GM19025 (cell line): ENCODE data around the gene NPC1L1.
A peak's percentile ranks its signal among the peaks of the same experiment; 100 is the strongest.

Source experiments
- ATAC-seq: cut with Tn5 transposase; IDR thresholded peaks from one replicate; pipeline ENCODE4 v1.9.1; 2021; ENCODE audit warnings: mild to moderate bottlenecking, low read depth, moderate library complexity; ENCODE audit not compliant: unreplicated experiment

NPC1L1 gene

DNA sequence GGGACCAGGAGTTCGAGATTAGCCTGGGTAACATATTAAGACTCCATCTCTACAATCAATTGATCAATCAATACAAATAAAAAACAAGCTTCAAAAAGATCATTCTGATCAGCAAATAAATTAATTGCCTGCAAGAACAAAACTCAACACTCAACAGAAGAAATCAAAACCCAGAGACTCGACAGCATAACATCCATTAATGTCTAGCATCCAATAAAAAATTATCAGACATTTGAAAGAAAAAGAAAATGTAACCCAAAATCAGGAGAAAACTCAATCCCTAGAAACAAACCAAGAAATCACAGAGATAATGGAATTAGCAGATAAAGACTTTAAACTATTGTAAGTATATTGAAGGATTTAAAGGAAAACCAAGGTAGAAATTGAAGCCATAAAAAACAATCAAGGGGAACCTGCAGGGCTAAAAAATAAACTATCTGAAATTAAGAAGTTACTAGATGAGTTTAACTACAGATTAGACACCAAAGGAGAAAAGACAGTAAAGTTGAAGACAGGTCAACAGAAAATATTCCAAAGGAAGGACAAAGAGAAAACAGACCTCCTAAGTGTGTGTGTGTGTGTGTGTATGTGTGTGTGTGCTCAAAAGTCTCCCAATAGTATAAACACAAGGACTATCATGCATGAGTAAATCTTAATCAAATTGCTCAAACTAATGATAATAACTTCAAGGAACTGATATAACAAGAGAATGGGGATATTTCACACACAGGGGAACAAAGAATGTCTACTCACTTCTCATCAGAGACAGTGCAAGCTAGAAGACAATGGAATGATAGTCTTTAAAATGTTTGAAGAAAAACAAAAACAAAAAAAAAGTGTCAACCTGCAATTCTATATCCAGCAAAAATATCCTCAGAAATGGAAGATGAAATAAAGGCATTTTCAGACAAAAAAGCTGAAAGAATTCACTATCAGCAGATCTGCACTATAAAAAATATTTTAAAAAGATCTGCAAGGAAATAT lies 58.3 kb downstream of the NPC1L1 start:
- no peak for ATAC-seq

DNA sequence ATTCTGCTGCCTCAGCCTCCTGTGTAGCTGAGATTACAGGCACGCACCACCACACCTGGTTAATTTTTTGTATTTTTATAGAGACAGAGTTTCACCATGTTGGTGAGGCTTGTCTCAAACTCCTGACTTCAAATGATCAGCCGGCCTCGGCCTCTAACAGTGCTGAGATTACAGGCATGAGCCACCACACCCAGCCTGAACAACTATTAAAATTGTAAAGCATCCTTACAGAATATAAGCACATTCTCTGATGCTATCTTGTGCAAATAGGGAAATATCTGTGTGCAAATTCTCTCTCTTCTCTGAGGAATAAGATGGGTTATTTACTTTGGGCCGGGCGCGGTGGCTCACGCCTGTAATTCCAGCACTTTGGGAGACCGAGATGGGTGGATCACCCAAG lies 63.2 kb downstream of the NPC1L1 start:
- no peak for ATAC-seq

DNA sequence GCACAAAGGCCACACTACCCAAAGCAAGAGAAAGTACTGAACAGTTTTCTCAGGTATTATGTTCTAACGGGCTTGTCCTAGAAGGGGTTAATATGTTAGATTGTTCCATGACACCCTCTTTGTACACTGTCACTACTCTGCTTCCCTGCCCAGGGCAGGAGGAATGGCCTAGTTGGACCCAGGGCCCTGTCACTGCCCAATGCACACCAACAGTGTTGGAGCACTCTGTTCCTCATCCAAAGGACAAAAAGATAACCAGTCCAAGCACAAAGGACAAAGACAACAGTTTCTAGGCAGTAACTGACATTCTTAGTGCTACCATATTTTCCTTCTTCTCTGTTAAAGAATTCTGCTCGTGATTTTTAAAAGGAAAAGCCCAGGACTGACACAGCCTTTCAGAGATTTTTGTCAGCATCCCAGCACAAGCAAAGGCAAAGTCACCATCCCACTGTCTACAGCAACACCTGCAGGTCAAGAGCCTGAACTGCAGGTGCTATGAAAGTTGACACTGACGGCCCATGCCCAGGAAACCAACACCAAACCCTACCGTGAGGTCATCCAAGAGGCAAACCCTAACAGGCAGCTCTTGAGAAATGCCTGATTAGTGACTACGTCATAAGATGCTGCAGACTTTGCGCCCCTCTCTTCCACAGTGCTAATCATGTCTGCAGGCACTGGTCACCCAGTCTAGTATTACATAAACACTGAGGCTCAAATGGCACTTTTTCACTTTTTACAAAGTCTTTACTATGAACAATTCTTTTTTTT lies 63.9 kb downstream of the NPC1L1 start:
- ATAC-seq: peak; percentile 75

DNA sequence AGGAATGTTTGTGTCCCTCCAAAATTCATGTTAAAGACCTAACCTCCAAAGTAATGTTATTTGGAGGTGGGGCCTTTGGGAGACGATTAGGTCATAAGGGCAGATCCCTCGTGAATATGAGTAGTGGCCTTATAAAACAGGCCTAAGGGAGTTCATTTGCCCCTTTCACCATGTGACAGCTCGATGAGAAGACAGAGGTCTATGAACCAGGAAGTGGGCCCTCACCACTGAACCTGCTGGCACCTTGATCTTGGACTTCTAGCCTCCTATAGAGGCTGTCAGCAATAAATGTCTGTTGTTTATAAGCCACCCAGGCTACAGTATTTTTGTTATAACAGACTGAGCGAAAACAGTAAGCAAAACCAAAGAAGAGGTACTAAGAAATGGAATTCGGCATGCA lies 64.8 kb downstream of the NPC1L1 start:
- no peak for ATAC-seq

DNA sequence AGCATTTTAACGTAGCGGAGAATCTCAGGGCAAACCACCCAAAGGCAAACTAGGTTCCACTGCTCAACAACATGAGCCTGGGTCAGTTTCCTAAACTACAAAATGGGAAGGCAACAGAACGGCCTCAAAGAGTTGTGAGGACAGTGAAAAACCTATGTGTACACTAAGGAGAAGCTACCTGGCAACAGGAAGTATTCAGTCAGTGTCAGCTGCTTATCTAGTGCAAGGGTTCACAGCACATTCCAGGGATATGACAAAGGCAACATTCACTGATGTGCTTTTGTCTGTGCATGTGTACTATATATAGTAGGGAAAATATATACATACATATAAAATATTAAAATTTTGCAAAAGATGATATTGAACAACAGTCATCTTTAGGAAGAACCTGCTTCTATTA lies 67.8 kb downstream of the NPC1L1 start:
- no peak for ATAC-seq

DNA sequence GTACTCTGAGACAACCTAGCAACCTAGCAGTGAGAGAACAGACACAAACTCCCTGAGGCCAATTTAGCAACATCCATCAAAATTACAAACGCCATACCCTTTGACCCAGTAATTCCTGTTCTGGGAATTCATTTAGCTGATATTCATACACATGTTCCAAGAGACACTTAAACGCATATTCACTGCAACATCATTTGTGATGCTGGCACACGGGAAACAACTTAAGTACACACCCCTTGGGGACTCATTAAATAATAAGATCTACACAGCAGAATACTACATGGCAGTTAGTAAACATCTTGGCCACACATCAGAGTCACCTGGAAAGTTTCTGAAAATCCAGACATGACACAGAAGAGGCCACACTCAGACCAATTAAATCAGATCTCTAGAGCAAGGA lies 68.3 kb downstream of the NPC1L1 start:
- ATAC-seq: no peak

DNA sequence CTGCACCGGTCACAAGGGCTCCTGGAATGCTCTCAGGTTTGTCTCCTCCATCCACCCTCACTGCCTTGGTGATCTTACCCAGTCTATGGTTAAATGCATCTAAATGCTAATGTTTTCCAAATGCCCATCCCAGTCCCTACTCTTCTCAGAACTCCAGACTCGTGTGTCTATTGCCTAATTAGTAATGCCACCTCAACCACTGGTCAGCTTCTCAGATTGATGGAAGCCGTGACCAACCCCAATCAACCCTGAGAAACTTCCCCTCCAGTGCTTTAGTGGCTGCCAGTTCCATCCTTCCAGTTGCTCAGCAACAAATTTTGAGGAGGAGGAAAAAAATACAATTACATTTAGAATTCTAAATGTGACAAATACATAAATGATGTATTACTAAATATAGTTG lies 69.3 kb downstream of the NPC1L1 start:
- no peak for ATAC-seq

DNA sequence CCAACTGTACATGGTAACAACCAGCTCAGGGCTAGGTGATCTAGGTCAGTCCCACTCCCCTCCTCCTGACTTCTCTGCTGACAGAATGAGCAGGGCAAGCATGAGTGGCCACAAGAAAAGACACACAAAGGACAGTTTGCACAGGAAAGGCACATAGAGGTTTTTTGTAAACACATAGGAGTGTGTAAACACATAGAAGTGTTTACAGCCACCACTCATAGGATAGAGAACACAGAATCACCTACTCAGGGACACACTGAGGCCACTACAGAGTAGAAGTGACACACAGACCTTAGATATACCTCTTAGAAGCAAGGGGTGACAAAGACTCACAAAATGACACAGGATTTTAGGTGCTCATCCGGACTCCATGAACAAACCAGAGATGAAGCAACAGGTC lies 69.7 kb downstream of the NPC1L1 start:
- no peak for ATAC-seq

DNA sequence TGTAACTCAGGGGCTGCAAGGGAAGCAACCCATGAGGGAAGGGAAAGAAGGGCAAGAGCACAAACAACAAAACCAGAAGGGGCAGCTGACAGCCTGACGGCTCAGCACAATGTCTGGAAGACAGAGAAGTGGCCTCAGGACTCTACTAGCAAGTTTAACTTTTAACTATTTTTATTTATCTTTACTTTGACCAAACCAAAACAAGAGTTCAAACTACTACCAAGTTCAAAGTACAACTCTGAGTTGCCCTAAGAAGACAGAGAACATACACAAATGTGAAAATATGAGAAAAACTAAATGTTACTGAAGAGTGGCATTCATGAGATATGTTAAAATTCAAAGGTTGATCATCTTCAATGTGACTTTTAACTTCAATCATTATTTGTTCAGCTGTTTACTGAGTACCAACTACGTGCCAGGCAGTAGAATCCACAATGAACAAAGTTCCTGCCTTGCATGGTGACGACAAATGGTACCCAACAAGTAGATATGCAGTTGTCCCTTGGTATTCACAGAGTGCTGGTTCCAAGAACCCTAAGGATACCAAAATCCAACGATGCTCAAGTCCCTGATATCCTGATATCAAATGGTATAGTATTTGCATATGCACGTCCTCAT lies 70.4 kb downstream of the NPC1L1 start:
- no peak for ATAC-seq

DNA sequence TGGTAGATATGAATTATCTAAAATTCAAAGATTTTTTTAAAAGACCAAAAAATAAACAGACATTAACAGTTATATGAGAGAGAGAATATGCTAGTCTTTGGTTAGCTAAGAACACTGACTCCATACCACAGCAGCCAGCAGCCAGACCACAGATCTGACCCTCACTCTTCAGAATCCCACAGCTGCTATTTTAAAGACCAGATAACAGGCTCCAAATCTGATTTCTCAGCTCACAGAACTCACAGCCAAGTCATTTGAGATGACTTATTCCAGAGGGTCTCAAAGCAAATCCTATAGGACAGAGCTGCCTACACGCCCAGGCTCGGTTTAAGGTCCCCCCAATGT lies 71.0 kb downstream of the NPC1L1 start:
- no peak for ATAC-seq

DNA sequence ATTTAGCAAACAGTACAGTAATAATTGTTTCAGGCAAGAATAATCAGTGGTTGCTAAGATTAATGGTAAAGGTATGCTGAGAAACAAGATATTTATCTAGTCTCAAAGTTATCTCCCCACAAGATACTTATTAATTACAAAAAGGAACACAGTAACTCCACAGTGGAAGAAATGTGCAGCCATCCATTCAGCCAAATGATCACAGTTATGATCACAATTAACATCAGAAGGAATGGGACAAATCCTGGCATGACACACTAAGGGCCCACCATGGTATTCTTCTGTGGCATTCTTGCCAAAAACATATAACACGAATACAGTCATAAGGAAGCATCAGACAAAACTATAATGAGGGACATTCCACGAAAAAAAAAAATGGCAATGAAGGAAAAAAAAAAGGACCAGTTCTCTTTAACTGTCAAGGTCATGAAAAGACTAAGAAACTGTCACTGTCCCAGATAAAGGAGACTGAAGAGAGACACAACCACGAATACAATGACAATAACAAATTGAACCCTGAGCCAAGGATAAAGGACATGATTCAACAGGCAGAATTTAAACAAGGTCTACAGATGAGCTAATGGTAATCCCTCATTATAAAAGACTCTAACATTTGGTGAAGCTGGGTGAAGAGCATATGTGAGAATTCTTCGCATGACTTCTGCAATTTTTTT lies 71.5 kb downstream of the NPC1L1 start:
- ATAC-seq: no peak

DNA sequence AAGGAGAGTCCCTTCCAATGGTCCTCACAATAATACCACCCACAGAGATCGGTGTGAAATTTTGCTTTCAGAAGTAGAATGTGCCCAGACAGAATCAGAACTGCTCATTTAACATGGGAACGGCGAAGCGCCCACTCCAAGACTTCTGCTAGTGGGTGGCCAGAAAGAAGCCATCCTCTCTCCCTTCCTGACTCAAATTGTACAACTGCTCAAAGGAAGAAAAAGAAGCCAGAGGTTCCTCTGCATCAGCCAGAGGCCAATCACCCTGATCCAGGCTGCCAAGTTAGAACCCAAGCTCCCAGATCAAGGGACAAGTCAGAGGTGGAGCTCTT lies 73.9 kb downstream of the NPC1L1 start:
- ATAC-seq: no peak

DNA sequence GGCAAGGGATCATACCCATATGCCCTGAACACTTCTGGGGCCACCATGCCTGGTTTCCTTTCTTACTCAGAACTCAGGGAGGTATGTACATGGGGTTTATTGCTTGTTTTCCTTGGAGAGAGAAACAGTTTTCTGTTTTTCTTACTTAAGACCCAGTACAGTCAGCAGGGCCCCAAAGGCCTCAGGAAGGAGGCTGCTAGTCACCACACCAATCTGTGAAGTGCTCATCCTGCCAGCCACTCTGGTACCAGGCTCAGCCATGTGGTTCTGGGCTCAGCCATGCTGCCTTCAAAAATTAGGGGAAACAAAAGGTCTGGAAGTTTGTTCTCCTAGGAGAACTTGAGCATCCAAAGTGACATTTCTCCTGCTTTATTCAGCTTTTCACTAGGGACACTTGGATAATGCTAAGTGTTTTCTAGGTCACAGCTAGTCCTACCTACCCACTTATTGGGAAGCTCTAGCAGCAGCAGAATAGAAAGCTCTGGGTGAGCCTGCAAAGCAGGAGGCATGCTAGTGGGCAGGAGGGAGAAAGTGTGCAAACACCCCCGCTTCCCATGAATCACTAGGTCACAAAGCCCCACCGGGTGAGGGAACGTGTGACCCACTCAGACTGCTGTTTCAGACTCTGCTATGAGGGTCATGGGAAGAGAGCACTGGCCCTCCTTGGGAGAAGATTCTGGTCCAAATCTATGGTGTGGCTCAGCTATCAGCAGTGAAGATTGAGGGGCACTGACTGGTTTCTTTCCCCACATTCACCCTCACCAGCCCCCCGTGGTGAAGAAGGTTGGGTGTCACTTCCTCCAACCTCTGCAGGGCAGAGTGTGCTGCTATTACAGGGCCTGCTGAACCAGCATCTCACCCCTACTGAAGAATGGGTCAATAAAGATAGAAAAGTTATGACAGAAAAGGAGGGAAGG lies 74.6 kb downstream of the NPC1L1 start:
- ATAC-seq: no peak

DNA sequence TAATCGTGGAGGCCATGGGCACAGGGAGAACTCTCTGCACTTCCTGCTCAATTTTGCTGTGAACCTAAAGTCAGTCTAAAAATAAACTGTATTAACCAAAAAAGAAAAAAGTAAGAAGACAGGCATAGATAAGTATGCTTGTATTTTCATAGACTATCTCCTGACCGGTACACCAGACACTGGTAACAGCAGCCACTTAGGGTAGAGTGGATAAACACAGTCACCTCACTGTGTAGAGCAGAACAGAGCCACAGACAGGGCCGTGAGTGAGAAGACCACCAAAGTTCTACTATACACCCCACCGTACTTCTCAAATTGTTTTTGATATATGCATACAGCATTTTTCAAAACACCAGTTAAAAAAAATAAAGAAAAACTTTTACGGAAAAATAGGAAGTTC lies 75.6 kb downstream of the NPC1L1 start:
- ATAC-seq: no peak

DNA sequence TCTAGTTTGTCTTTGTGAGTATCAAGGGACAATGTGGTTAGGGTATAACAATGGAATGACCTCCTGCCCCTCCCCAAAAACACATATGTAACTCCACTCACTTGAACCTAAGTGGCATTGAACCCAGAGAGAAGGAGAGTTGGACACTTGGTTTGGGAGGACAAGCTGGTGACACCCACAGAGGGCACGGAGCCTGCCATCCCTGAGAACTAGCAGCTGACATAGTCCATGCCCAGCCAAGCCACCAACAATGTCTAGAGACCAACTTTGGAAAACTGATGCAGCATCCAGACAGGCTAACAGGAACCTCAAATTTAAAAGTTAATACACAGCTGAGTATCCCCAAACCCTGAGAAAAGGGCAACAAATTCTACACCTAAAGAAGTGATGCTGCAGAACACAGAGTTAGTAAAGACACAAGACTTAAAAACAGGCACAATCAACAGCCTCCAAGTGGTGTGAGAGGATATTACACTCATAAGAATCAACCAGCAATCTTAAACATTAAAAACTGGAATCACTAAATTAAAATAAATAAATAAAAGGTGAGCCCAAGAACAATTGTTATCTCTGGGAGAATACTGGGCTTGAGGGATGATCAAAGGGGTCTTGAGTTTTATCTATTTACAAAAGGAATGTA lies 77.8 kb downstream of the NPC1L1 start:
- no peak for ATAC-seq
